H1 (cell line): ENCODE data around the gene GAS7. TPM values are rescaled to one million over a fixed set of nuclear protein-coding genes. Genes with fewer than 3 reads are reported as not detected.

Source experiments
- CTCF ChIA-PET: fragments of 300-600 bp; sonication (Branson Sonifier 250); formaldehyde crosslinking; loops from one replicate; lab custom pipeline; 2021; ENCODE audit not compliant: partially characterized antibody; lab: Charles Lee
- POLR2A ChIA-PET: fragments of 300-600 bp; sonication (Branson Sonifier 250); formaldehyde crosslinking; loops from one replicate; lab custom pipeline; 2021; ENCODE audit warnings: inconsistent platforms; ENCODE audit not compliant: partially characterized antibody; lab: Charles Lee
- DNase-seq, 2 experiments: peaks; one replicate each; pipeline versions ENCODE4 v3.0.0 to v3.0.0-alpha.2; 2010 to 2022; ENCODE audit warnings: low spot score in 2 of 2, low read depth in 1 of 2, mixed read lengths in 1 of 2
- FAIRE-seq: peaks from 2 replicates; lab custom pipeline; 2011; peaks lifted over from hg19 to GRCh38; lab: Jason Lieb, UNC
- H2AFZ ChIP-seq: 2 replicates; pipeline ENCODE4 v1.8.1; 2012; ENCODE audit warnings: low read length, inconsistent platforms
- H2AK5ac ChIP-seq: 2 replicates; pipeline ENCODE4 v1.6.1; 2013; ENCODE audit warnings: low read depth, low read length
- H2BK120ac ChIP-seq: replicated peaks from 2 replicates; pipeline ENCODE3; 2013; ENCODE audit warnings: low read depth, low read length, inconsistent platforms
- H2BK12ac ChIP-seq: 2 replicates; pipeline ENCODE4 v1.6.1; 2013; ENCODE audit warnings: low read depth, low read length
- H2BK15ac ChIP-seq: 2 replicates; pipeline ENCODE4 v1.6.1; 2013; ENCODE audit warnings: low read length
- H2BK20ac ChIP-seq: 2 replicates; pipeline ENCODE4 v1.6.1; 2013; ENCODE audit warnings: low read length
- H2BK5ac ChIP-seq: 2 replicates; pipeline ENCODE4 v1.6.1; 2013; ENCODE audit warnings: low read depth, low read length
- H3K14ac ChIP-seq: 2 replicates; pipeline ENCODE4 v1.6.1; 2013; ENCODE audit warnings: inconsistent platforms; ENCODE audit not compliant: insufficient read length
- H3K18ac ChIP-seq: 2 replicates; pipeline ENCODE4 v1.6.1; 2013; ENCODE audit warnings: low read length; ENCODE audit errors: extremely low read depth
- H3K23ac ChIP-seq: 2 replicates; pipeline ENCODE4 v1.6.1; 2013; ENCODE audit warnings: inconsistent platforms; ENCODE audit not compliant: insufficient read length
- H3K23me2 ChIP-seq: 2 replicates; pipeline ENCODE4 v1.6.1; 2013; ENCODE audit warnings: low read depth, low read length
- H3K27ac ChIP-seq: 2 replicates; pipeline ENCODE4 v1.6.1; 2011; ENCODE audit warnings: low read depth, low read length, inconsistent platforms
- H3K27me3 ChIP-seq, 4 experiments: replicated peaks in 1 of 4; 1 replicate in 1 of 4; 2 replicates in 3 of 4; pipeline versions ENCODE4 v1.6.1 to v1.8.1; 2011 to 2013; ENCODE audit warnings: low read length in 3 of 4, mild to moderate bottlenecking in 3 of 4, inconsistent platforms in 2 of 4, mixed read lengths in 2 of 4, moderate library complexity in 1 of 4; ENCODE audit not compliant: control insufficient read depth in 3 of 4, insufficient read depth in 3 of 4; ENCODE audit errors: extremely low read depth in 1 of 4
- H3K36me3 ChIP-seq, 4 experiments: 2 replicates each; pipeline versions ENCODE4 v1.6.1 to v1.8.1; 2011 to 2013; ENCODE audit warnings: mild to moderate bottlenecking in 4 of 4, low read length in 3 of 4, moderate library complexity in 2 of 4, control low read depth in 1 of 4, inconsistent platforms in 1 of 4; ENCODE audit not compliant: insufficient read depth in 4 of 4, control insufficient read depth in 2 of 4
- H3K4ac ChIP-seq: replicated peaks from 2 replicates; pipeline ENCODE3; 2013; ENCODE audit warnings: low read length, low read depth, mixed read lengths, inconsistent platforms; ENCODE audit not compliant: insufficient read length
- H3K4me1 ChIP-seq, 4 experiments: replicated peaks in 1 of 4; 1 replicate in 1 of 4; 2 replicates in 3 of 4; pipeline versions ENCODE4 v1.6.1 to v1.8.1; 2011 to 2013; ENCODE audit warnings: low read length in 3 of 4, inconsistent platforms in 2 of 4, mixed read lengths in 1 of 4; ENCODE audit not compliant: insufficient read depth in 4 of 4, control insufficient read depth in 3 of 4
- H3K4me2 ChIP-seq, 2 experiments: 2 replicates each; pipeline versions ENCODE4 v1.6.1 to v1.8.1; 2011 to 2013; ENCODE audit warnings: low read depth in 2 of 2, low read length in 2 of 2, control low read depth in 1 of 2, inconsistent platforms in 1 of 2, mild to moderate bottlenecking in 1 of 2; ENCODE audit not compliant: insufficient read depth in 1 of 2
- H3K4me3 ChIP-seq, 4 experiments: fragments of 200-600, 300-600 bp in 1 of 4; sonication (generic), shearing (Covaris generic), sonication (Bioruptor Twin) in 1 of 4; 2 replicates each; pipeline versions ENCODE4 v1.5.1 to v1.8.1; 2011 to 2016; ENCODE audit warnings: low read length in 4 of 4, low read depth in 3 of 4, control low read depth in 2 of 4, inconsistent platforms in 2 of 4, mild to moderate bottlenecking in 2 of 4, mixed read lengths in 1 of 4, moderate library complexity in 1 of 4; ENCODE audit not compliant: insufficient read depth in 2 of 4; ENCODE audit errors: extremely low read depth in 1 of 4
- H3K56ac ChIP-seq: replicated peaks from 2 replicates; pipeline ENCODE3; 2013; ENCODE audit warnings: low read depth, mild to moderate bottlenecking, mixed read lengths, low read length, inconsistent platforms; ENCODE audit not compliant: insufficient read length
- H3K79me1 ChIP-seq: 2 replicates; pipeline ENCODE4 v1.6.1; 2013; ENCODE audit warnings: low read depth, low read length, control low read depth
- H3K79me2 ChIP-seq, 2 experiments: 2 replicates each; pipeline versions ENCODE4 v1.6.1 to v1.8.1; 2012 to 2013; ENCODE audit warnings: low read length in 2 of 2, mild to moderate bottlenecking in 2 of 2, inconsistent platforms in 1 of 2; ENCODE audit not compliant: insufficient read depth in 2 of 2, control insufficient read depth in 1 of 2
- H3K9ac ChIP-seq, 4 experiments: replicated peaks in 1 of 4; 1 replicate in 1 of 4; 2 replicates in 3 of 4; pipeline versions ENCODE4 v1.6.1 to v1.8.1; 2011 to 2013; ENCODE audit warnings: low read depth in 3 of 4, low read length in 3 of 4, control low read depth in 2 of 4, mild to moderate bottlenecking in 2 of 4, moderate library complexity in 2 of 4, inconsistent platforms in 1 of 4; ENCODE audit errors: extremely low read depth in 1 of 4
- H3K9me3 ChIP-seq, 2 experiments: 2 replicates each; pipeline versions ENCODE4 v1.6.1 to v1.8.1; 2012 to 2013; ENCODE audit warnings: mild to moderate bottlenecking in 2 of 2, moderate library complexity in 2 of 2, control low read depth in 1 of 2, inconsistent platforms in 1 of 2, low read depth in 1 of 2, low read length in 1 of 2, mixed read lengths in 1 of 2; ENCODE audit not compliant: insufficient read depth in 2 of 2
- H4K20me1 ChIP-seq, 2 experiments: replicated peaks in 1 of 2; 2 replicates each; pipeline versions ENCODE3 to v1.8.1; 2011 to 2013; ENCODE audit warnings: inconsistent platforms in 2 of 2, low read length in 2 of 2, mild to moderate bottlenecking in 1 of 2; ENCODE audit not compliant: insufficient read depth in 2 of 2, control insufficient read depth in 1 of 2
- H4K5ac ChIP-seq: 2 replicates; pipeline ENCODE4 v1.6.1; 2013; ENCODE audit warnings: low read length, low read depth, mixed read lengths, inconsistent platforms; ENCODE audit not compliant: insufficient read length
- H4K8ac ChIP-seq: 2 replicates; pipeline ENCODE4 v1.8.0; 2013; ENCODE audit warnings: mild to moderate bottlenecking, moderate library complexity, low read length, inconsistent platforms; ENCODE audit not compliant: insufficient read depth; ENCODE audit errors: extremely low read depth
- H4K91ac ChIP-seq: replicated peaks from 2 replicates; pipeline ENCODE3; 2013; ENCODE audit warnings: low read length, mixed read lengths, inconsistent platforms; ENCODE audit not compliant: insufficient read length
- ASH2L ChIP-seq: fragments of 200-600, 300-600 bp; sonication (generic); IDR thresholded peaks from one replicate; pipeline ENCODE4 v1.7.1; 2017; ENCODE audit warnings: low read length
- BACH1 ChIP-seq: IDR thresholded peaks from 2 replicates; pipeline ENCODE4 v1.6.1; 2012; ENCODE audit warnings: low read length, improper control_type of control experiment
- EZH2 ChIP-seq: fragments of 200-600 bp; sonication (generic); IDR thresholded peaks from 2 replicates; pipeline ENCODE4 v1.7.1; 2012; ENCODE audit warnings: low read depth, mild to moderate bottlenecking, moderate library complexity, low read length, inconsistent platforms; ENCODE audit not compliant: severe bottlenecking
- HDAC6 ChIP-seq: IDR thresholded peaks from one replicate; pipeline ENCODE4 v1.7.1; 2012; ENCODE audit warnings: low read depth, mild to moderate bottlenecking, inconsistent platforms, low read length, moderate library complexity
- KDM5A ChIP-seq: fragments of 200-600 bp; IDR thresholded peaks from 2 replicates; pipeline ENCODE4 v1.7.1; 2012; ENCODE audit warnings: mild to moderate bottlenecking, low read length, inconsistent platforms, mixed read lengths
- PHF8 ChIP-seq: fragments of 200-600 bp; sonication (generic); conservative IDR thresholded peaks from 2 replicates; pipeline ENCODE4 v1.7.1; 2012; ENCODE audit warnings: low read depth, mild to moderate bottlenecking, inconsistent platforms, low read length, moderate library complexity
- POLR2AphosphoS5 ChIP-seq: IDR thresholded peaks from 2 replicates; pipeline ENCODE4 v1.6.1; 2011; ENCODE audit warnings: low read depth, low read length
- POU5F1 ChIP-seq: IDR thresholded peaks from 2 replicates; pipeline ENCODE4 v1.6.1; 2011; ENCODE audit warnings: low read depth, mild to moderate bottlenecking, low read length, moderate library complexity
- RBBP5 ChIP-seq: IDR thresholded peaks from 2 replicates; pipeline ENCODE4 v1.7.1; 2012; ENCODE audit warnings: low read depth, mild to moderate bottlenecking, inconsistent platforms, low read length, moderate library complexity, borderline replicate concordance
- RFX5 ChIP-seq: IDR thresholded peaks from 2 replicates; pipeline ENCODE4 v1.6.1; 2011; ENCODE audit warnings: low read depth, low read length, improper control_type of control experiment, borderline replicate concordance
- SAP30 ChIP-seq: fragments of 300-600 bp; sonication (generic); IDR thresholded peaks from 2 replicates; pipeline ENCODE4 v1.7.1; 2012; ENCODE audit warnings: low read length, moderate library complexity, mild to moderate bottlenecking, inconsistent platforms; ENCODE audit not compliant: insufficient read depth, insufficient replicate concordance
- SIN3A ChIP-seq, 2 experiments: IDR thresholded peaks in 1 of 2; conservative IDR thresholded peaks in 1 of 2; 2 replicates each; pipeline ENCODE4 v1.6.1; 2011 to 2012; ENCODE audit warnings: low read length in 2 of 2, improper control_type of control experiment in 1 of 2, low read depth in 1 of 2, mild to moderate bottlenecking in 1 of 2
- SP1 ChIP-seq: IDR thresholded peaks from 2 replicates; pipeline ENCODE4 v1.6.1; 2011; ENCODE audit warnings: low read depth, low read length
- WGBS, 2 experiments: shearing (Covaris generic) in 1 of 2; methylation state at CpG; one replicate each; pipeline versions ENCODE4 v1.1.6 to v1.1.7; 2013 to 2015; ENCODE audit warnings: low lambda C conversion rate in 2 of 2, mixed read lengths in 2 of 2, inconsistent platforms in 1 of 2, low coverage in 1 of 2, missing lambda C conversion rate in 1 of 2; ENCODE audit not compliant: insufficient replicate concordance in 2 of 2, insufficient coverage in 1 of 2, insufficient read length in 1 of 2; ENCODE audit errors: extremely low coverage in 1 of 2, missing lambda C conversion rate in 1 of 2; 5-methylcytosine and 5-hydroxymethylcytosine counted together
- polyA plus RNA-seq, 7 experiments: library from polyadenylated mRNA; depleted of rRNA in 3 of 7; stranded (reverse) in 5 of 7; unstranded in 2 of 7; fragments of >200 nt in 5 of 7; fragments of 200-250 nt in 2 of 7; gene quantifications; 1 replicate in 5 of 7; 2 replicates in 1 of 7; 4 replicates in 1 of 7; pipeline versions ENCODE4 v1.2.1 to v1.2.3, GENCODE V29; 2011 to 2013; ENCODE audit warnings: missing spikeins in 2 of 7, mixed read lengths in 2 of 7
- total RNA-seq: library from RNA; stranded (reverse); fragmentation: NEBNext Ultra II Directional; extraction: Animal tissue kit (Norgen Biotek cat#: 25700); gene quantifications from 2 replicates; pipeline ENCODE4 v1.2.1, GENCODE V29; 2021

GAS7 gene
- total and polyA plus RNA-seq, 2 of the 8 experiments (the other 6 are each of a cell fraction or from before 2014, with no cell fraction given), result 5.0 to 14.5 TPM

DNA sequence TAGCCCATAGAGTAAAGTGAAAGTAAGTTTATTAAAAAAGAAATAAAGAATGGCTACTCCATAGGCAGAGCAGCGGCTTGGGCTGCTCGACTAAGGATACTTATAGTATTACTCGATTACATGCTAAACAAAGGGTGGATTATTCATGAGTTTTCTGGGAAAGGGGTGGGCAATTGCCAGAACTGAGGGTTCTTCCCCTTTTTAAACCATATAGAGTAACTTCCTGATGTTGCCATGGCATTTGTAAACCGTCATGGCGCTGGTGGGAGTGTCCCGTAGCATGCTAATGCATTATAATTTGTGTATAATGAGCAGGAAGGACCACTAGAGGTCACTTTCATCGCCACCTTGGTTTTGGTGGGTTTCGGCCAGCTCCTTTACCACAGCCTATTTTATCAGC lies 13.3 kb upstream of the GAS7 start:
- Histone ChIP-seq H2AK5ac (no peak overlapping the region), H3K4ac (no peak overlapping the region), H2BK5ac (no peak overlapping the region), H3K36me3 (no peaks in the 10 kb centered on the region), H3K56ac (no peak overlapping the region), H2AFZ (no peak overlapping the region), H3K4me3 (no peak overlapping the region), H2BK15ac (no peak overlapping the region), H3K9ac (no peak overlapping the region), H3K18ac (no peak overlapping the region), H3K23ac (no peak overlapping the region), H4K5ac (no peak overlapping the region), H2BK20ac (no peak overlapping the region), H3K4me1 (peaks cover 8 to 26% (median 13%) of the 10 kb centered on the region in 4 experiments), H4K91ac (no peak overlapping the region), H3K79me2 (no peaks in the 10 kb centered on the region), H4K8ac (no peak overlapping the region), H3K9me3 (no peaks in the 10 kb centered on the region), H3K79me1 (no peaks in the 10 kb centered on the region), H4K20me1 (no peaks in the 10 kb centered on the region), H3K27me3 (no peaks in the 10 kb centered on the region), H3K14ac (no peak overlapping the region), H3K23me2 (peaks cover 4% of the 10 kb centered on the region; the same call in 1 of the 2 replicates), H3K27ac (no peak overlapping the region), H3K4me2 (no peak overlapping the region), H2BK12ac (no peak overlapping the region), H2BK120ac (no peak overlapping the region)
- FAIRE-seq (no peak), DNase-seq (no peak)
- ChIA-PET CTCF (interaction anchor here (0.7 to 4.5 kb wide), 6 partner anchors 10 to 307 kb away, joined by 3 to 16 read pairs (median 3); partner anchors contain the start of gene RCVRN), POLR2A (no interaction called here)
- TF ChIP-seq PHF8, result no peak
- TF ChIP-seq KDM5A, result no peak
- TF ChIP-seq POLR2AphosphoS5, result no peak
- no peak for TF ChIP-seq POU5F1
- TF ChIP-seq SIN3A (conservative IDR thresholded peaks at IDR 0.05 in 1 of 2, IDR thresholded peaks at IDR 0.05 in 1 of 2; ENCODE audit: low read depth in 1 of 2, low read length in 2 of 2), result no peak
- no peak for TF ChIP-seq RBBP5
- no peak for TF ChIP-seq EZH2
- no peak for TF ChIP-seq HDAC6
- no peak for TF ChIP-seq SP1
- TF ChIP-seq SAP30, result no peak
- no peak for TF ChIP-seq RFX5
- no peak for TF ChIP-seq ASH2L
- no peak for TF ChIP-seq BACH1
- WGBS, 2 experiments, result 93% methylated on average over 8 of the region's 8 CpGs; no CpG with 5 or more reads in 1 of the 2 experiments
